K562 (cell line): Measurements from ENCODE around the gene LMBR1L. TPM values are rescaled to one million over a fixed set of nuclear protein-coding genes. Genes with fewer than 3 reads are reported as not detected.

Source experiments
- ADNP ChIP-seq: fragments of 200-800 bp; sonication (Bioruptor generic); IDR thresholded peaks from 2 replicates; pipeline ENCODE4 v1.6.1; 2016; ENCODE audit warnings: missing genetic modification characterization, missing compliant biosample characterization
- GATAD2A ChIP-seq: fragments of 450-650 bp; IDR thresholded peaks from 2 replicates; pipeline ENCODE4 v1.6.1; 2017
- ID3 ChIP-seq, 2 experiments: fragments of 250-450 bp in 1 of 2; fragments of 450-650 bp in 1 of 2; sonication (Bioruptor Pico) in 1 of 2; IDR thresholded peaks; 2 replicates each; pipeline versions ENCODE4 v1.6.1 to v1.8.0; 2016 to 2021; ENCODE audit warnings: mild to moderate bottlenecking in 2 of 2, moderate library complexity in 2 of 2, missing compliant biosample characterization in 1 of 2, missing genetic modification characterization in 1 of 2
- KDM4B ChIP-seq, 2 experiments: fragments of 450-650 bp in 1 of 2; sonication (generic) in 1 of 2; IDR thresholded peaks; 2 replicates each; pipeline ENCODE4 v1.6.1; 2016 to 2017; ENCODE audit warnings: borderline replicate concordance in 2 of 2, antibody characterized with exemption in 1 of 2, low read depth in 1 of 2, mild to moderate bottlenecking in 1 of 2
- NRF1 ChIP-seq, 2 experiments: fragments of 450-650 bp; IDR thresholded peaks in 1 of 2; conservative IDR thresholded peaks in 1 of 2; 2 replicates each; pipeline ENCODE4 v1.6.1; 2014; ENCODE audit warnings: mild to moderate bottlenecking in 2 of 2
- PATZ1 ChIP-seq: fragments of 250-450 bp; sonication (Bioruptor Pico); IDR thresholded peaks from 2 replicates; pipeline ENCODE4 v1.5.0; 2020; ENCODE audit warnings: mild to moderate bottlenecking, borderline replicate concordance
- PHF8 ChIP-seq: fragments of 200-600 bp; sonication (generic); IDR thresholded peaks from 2 replicates; pipeline ENCODE4 v1.6.1; 2012; ENCODE audit warnings: mixed run types, mild to moderate bottlenecking, inconsistent platforms, low read length, moderate library complexity, borderline replicate concordance
- PML ChIP-seq: IDR thresholded peaks from 2 replicates; pipeline ENCODE4 v1.6.1; 2012; ENCODE audit warnings: low read length, inconsistent platforms
- RBM15 ChIP-seq: fragments of 200-400 bp; formaldehyde crosslinking; IDR thresholded peaks from 2 replicates; pipeline ENCODE4 v1.6.1; 2018; ENCODE audit warnings: mild to moderate bottlenecking, low read length, moderate library complexity; ENCODE audit not compliant: insufficient read depth
- TGIF2 ChIP-seq: sonication (generic); formaldehyde crosslinking; IDR thresholded peaks from 2 replicates; pipeline ENCODE4 v1.8.1; 2022; ENCODE audit warnings: mild to moderate bottlenecking, missing genetic modification reagents, moderate library complexity
- ZBTB33 ChIP-seq: sonication (generic); formaldehyde crosslinking; IDR thresholded peaks from 2 replicates; pipeline ENCODE4 v1.8.1; 2023; ENCODE audit warnings: mild to moderate bottlenecking, missing genetic modification reagents
- ZC3H11A ChIP-seq: IDR thresholded peaks from 2 replicates; pipeline ENCODE4 v1.6.1; 2012; ENCODE audit warnings: low read depth, low read length, improper control_type of control experiment
- ZNF184 ChIP-seq: sonication (generic); formaldehyde crosslinking; IDR thresholded peaks from 2 replicates; pipeline ENCODE4 v1.5.0; 2020; ENCODE audit warnings: missing genetic modification reagents
- ZNF217 ChIP-seq: sonication (generic); formaldehyde crosslinking; IDR thresholded peaks from 2 replicates; pipeline ENCODE4 v1.8.0; 2022; ENCODE audit warnings: mild to moderate bottlenecking, missing genetic modification reagents
- ZNF280A ChIP-seq: fragments of 450-650 bp; IDR thresholded peaks from 2 replicates; pipeline ENCODE4 v1.6.1; 2018; ENCODE audit warnings: mild to moderate bottlenecking, low read depth; ENCODE audit not compliant: partially characterized antibody
- ZNF311 ChIP-seq: fragments of 250-450 bp; sonication (Bioruptor Pico); IDR thresholded peaks from 2 replicates; pipeline ENCODE4 v1.4.0; 2020; ENCODE audit warnings: mild to moderate bottlenecking, moderate library complexity
- ZNF316 ChIP-seq: fragments of 450-650 bp; IDR thresholded peaks from 2 replicates; pipeline ENCODE4 v1.6.1; 2016
- ZNF79 ChIP-seq: fragments of 250-450 bp; sonication (Bioruptor Pico); IDR thresholded peaks from 2 replicates; pipeline ENCODE4 v1.4.0; 2020; ENCODE audit warnings: low read depth, mild to moderate bottlenecking, moderate library complexity
- polyA plus RNA-seq, 8 experiments: library from polyadenylated mRNA; depleted of rRNA in 4 of 8; stranded (reverse) in 5 of 8; unstranded in 3 of 8; fragments of >200 nt; fragmentation: Nextera tagmentation in 2 of 8; fragmentation: Illumina TruSeq in 1 of 8; extraction: Ambion mirVana in 2 of 8; extraction: Trizol in 1 of 8; gene quantifications; 2 replicates each; pipeline versions ENCODE4 v1.2.1 to v1.2.3, GENCODE V29; 2011 to 2014; ENCODE audit warnings: inconsistent platforms in 1 of 8, missing spikeins in 1 of 8
- total RNA-seq, 7 experiments: library from RNA; depleted of rRNA in 6 of 7; stranded (reverse); fragments of >200 nt in 6 of 7; fragmentation: Illumina TruSeq in 2 of 7; extraction: Trizol in 2 of 7; gene quantifications; 2 replicates each; pipeline versions ENCODE4 v1.2.1 to v1.2.3, GENCODE V29; 2011 to 2021; ENCODE audit warnings: low replicate concordance in 1 of 7

Gene LMBR1L
- total and polyA plus RNA-seq, 9 of the 15 experiments (the other 6 are each of a cell fraction or from before 2014, with no cell fraction given) = 2.5 to 57.0 (median 31.1) TPM

GRCh38 chr12:49060237-49061156, 50.1 kb downstream of the LMBR1L start, which contains the start of gene KMT2D (continued):
- TF ChIP-seq ZBTB33 (peak; percentile 62; the same call in 1 of the 2 replicates), ID3 (CRISPR knock-in tag; IDR thresholded peaks at IDR 0.05) (no peak), ID3 (tag; IDR thresholded peaks at IDR 0.05) (peak; percentile 69; the same call in 1 of the 2 replicates), PML (peak; percentile 73), PATZ1 (no peak; the same call in 1 of the 2 replicates), ZNF184 (CRISPR knock-in tag) (no peak), ZNF79 (CRISPR knock-in tag) (no peak), TGIF2 (CRISPR knock-in tag) (no peak; the same call in 1 of the 2 replicates), ZNF217 (CRISPR knock-in tag) (0 out of 2 replicates have a peak, but pooled peaks have one; percentile 34), RBM15 (no peak), NRF1 (conservative IDR thresholded peaks at IDR 0.05 in 1 of 2, IDR thresholded peaks at IDR 0.05 in 1 of 2) (peak in 1 of 2 experiments; percentile 16; a peak in 1 of 4 replicates), ZNF316 (peak; percentile 88), KDM4B (IDR thresholded peaks at IDR 0.05; ENCODE audit: borderline replicate concordance in 2 of 2, low read depth in 1 of 2) (no peak; a peak in 1 of 4 replicates), ZNF311 (CRISPR knock-in tag) (no peak), ZNF280A (no peak), ZC3H11A (no peak), GATAD2A (peak; percentile 97), PHF8 (peak; percentile 78), ADNP (tag) (no peak)
